Dedifferentiated amniotic fluid mesenchymal stem cell (primary cell): ENCODE data around the gene INSR.

Source experiments
- DNase-seq: peaks from one replicate; pipeline ENCODE4 v3.0.0-alpha.2; 2016; ENCODE audit errors: extremely low spot score

INSR gene

GRCh38 chr19:7140137-7140536 lies 154.1 kb downstream of the INSR start:
- no peak for DNase-seq

- no peak for DNase-seq
These were observed 155.1 kb downstream of the INSR start for GRCh38 chr19:7139095-7139494.

GRCh38 chr19:7138402-7138801 lies 155.8 kb downstream of the INSR start:
- no peak for DNase-seq

- no peak for DNase-seq
These were observed 157.1 kb downstream of the INSR start for GRCh38 chr19:7137120-7137519.

- DNase-seq: no peak
These were observed 162.2 kb downstream of the INSR start for GRCh38 chr19:7132054-7132453.

DNA sequence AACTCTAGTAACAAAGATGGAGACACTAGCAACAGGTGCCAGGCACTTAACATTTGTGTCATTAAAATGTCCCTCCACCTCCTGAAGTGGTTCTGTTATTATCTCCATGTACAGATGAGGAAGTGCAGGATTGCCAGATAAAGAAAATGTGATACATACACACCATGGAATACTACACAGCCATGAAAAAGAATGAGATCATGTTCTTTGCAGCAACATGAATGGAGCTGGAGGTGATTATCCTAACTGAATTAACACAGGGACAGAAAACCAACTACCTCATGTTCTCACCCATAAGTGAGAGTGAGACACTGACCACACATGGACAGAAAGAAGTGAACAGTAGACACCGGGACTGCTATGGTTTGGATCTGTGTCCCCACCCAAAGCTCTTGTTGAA lies 164.2 kb downstream of the INSR start:
- DNase-seq: no peak

GRCh38 chr19:7126132-7126531 lies 168.1 kb downstream of the INSR start:
- DNase-seq: no peak

- DNase-seq: no peak
These were observed 169.0 kb downstream of the INSR start for GRCh38 chr19:7125221-7125620.

DNA sequence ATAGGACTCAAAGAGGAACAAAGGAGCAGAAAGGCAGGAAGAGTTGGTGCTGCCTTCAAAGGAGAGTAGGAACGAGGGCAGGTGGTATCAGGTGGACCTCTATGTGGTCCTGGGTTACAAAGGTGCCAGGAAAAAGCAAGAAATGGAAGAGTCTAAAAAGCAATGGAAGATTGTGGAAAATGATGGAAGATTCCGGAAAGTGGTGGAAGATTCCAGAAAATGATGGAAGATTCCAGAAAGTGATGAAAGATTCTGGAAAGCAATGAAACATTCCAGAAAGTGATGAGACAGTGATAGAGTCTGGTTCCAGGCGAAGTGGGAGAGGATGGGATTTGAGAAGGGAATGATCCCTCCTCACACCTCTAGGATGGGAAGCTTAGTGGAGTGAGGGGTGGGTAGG lies 169.4 kb downstream of the INSR start:
- no peak for DNase-seq

- DNase-seq: no peak
These were observed 171.5 kb downstream of the INSR start for GRCh38 chr19:7122701-7123100.

DNA sequence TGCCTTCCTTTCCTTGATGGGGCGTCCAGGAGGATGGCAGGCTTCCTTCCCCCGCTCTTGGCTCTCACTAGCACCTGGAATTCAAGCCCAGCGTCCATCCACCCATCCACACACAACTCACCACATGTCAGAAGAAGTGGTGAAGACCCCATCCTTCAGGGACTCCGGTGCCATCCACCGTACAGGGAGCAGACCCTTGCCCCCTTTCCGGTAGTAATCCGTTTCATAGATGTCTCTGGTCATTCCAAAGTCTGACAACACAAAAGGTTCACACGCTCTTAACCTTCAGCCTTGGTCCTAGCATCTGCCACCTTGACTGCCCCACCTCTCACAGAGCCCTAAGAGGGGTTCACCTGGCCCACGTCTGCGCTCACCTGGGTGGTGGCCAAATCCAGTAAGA lies 173.7 kb downstream of the INSR start:
- DNase-seq: no peak

DNA sequence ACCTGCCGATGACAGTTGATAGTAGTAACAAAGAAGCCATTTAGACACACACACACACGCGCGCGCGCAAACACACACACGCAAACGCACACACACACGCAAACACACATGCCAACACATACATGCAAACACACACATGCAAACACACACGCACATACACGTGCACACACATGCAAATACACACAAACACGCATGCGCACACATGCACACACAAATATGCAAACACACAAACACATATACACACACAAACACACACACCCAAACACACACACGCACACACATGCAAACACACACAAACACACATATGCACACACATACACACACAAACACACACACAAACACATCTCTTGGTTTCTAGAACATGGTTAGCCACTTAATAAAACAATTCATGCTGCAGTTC lies 174.6 kb downstream of the INSR start:
- DNase-seq: no peak

DNA sequence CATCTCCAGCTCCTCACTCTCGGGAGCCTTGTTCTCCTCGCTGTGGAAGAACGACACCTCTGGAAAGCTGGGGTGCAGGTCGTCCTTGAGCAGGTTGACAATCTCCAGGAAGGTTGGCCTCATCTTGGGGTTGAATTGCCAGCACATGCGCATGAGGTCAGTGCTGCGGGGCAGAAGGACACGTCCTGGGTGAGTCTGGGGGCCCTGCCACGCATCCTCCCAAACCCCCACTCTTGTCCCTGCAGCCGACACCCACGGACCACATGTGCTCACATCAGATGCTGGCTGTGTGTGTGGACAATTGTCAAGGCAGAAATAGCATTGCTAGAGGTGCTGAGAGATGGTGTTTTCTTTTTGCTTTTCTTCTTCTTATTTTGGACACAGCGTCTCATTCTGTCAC lies 177.0 kb downstream of the INSR start:
- no peak for DNase-seq

- DNase-seq: no peak
These were observed 178.5 kb downstream of the INSR start for GRCh38 chr19:7115721-7116120.

GRCh38 chr19:7113233-7113632 lies 181.0 kb downstream of the INSR start:
- no peak for DNase-seq

- DNase-seq: no peak
These were observed 181.5 kb downstream of the INSR start for GRCh38 chr19:7112675-7113074.

DNA sequence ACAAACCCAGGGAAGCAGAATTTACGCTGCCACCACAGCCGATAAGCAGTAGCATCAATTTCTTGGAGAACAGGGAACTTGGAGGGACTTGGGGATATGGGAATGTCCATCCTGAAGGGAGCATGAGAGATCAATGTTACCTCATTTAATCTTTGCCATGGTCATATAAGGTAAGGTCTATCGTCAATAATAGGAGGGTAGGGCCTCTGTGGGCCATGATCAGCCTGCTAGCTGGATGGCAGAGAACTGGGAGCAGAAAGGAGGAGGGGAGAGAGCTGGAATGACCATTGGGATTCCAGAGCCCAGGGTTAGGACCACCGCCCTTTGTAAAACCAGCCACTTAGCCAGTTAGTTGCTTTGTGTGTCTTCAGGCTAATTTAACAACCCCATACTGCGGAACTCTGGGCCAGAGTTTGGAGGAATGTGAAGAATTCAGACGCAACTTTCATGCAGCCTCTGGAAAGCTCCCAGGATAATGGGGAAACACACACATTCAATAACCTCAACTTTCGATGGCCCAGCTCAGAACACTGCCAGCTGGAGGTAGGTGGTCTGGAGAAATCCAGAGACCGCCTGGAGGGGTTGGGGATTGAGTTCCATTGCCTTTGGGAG lies 184.4 kb downstream of the INSR start:
- no peak for DNase-seq

DNA sequence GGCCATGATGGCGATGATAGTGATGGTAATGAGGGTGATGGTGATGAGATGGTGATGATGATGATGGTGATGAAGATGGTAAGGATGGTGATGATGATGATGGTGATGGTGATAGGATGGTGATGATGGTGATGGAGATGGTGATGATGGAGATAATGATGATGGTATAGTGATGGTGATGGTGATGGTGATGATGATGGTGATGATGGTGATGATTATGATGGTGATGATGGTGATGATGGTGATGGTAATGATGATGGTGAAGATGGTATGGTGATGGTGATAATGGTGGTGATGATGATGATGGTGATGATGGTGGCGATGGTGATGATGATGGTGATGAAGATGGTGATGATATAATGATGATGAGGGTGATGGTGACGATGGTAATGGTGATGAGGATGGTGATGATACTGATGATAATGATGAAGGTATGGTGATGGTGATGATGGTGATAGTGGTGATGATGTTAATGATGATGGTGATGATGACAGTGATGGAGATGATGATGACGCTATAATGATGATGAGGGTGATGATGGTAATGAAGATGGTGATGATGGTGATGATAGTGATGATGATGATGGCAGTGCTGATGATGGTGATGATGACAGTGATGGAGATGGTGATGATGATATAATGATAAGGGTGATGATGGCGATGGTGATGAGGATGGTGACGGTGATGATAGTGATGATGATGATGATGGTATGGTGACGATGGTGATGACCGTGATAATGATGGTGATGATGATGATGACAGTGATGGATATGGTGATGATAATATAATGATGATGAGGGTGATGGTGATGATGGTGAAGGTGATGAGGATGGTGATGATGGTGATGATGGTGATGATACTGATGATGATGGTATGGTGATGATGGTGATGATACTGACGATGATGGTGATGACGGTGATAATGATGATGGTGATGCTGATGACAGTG lies 187.2 kb downstream of the INSR start:
- DNase-seq: no peak

- no peak for DNase-seq
These were observed 189.3 kb downstream of the INSR start for GRCh38 chr19:7104747-7105447.

- DNase-seq: no peak
These were observed 192.5 kb downstream of the INSR start for GRCh38 chr19:7101498-7102253.

- no peak for DNase-seq
These were observed 194.7 kb downstream of the INSR start for GRCh38 chr19:7099597-7099921.
